ENCODE results near the gene DRAM1. TPM values are rescaled to one million over a fixed set of nuclear protein-coding genes. Genes with fewer than 3 reads are reported as not detected.

The DRAM1 gene
- total and polyA plus RNA-seq, 10 of the 15 experiments (the other 5 are each of a cell fraction or from before 2014, with no cell fraction given) = 22.4 to 91.5 (median 41.4) TPM

GRCh38 chr12:101941306-101942249, 64.2 kb downstream of the DRAM1 start:
- Histone ChIP-seq H3K4me1 (ENCODE audit: control insufficient read depth, insufficient read depth, low read length) (peaks cover 55% of the 10 kb centered on the region), H3K36me3 (ENCODE audit: control insufficient read depth in 2 of 2, insufficient read depth in 2 of 2, low read length in 1 of 2) (peaks cover 5 to 35% of the 10 kb centered on the region in 2 experiments), H3K4me2 (ENCODE audit: control insufficient read depth, insufficient read depth) (peak overlapping the region; percentile 60), H3K4me3 (peak overlapping the region; percentile 34), H3K27ac (ENCODE audit: control insufficient read depth, insufficient read depth) (peak overlapping the region; percentile 68), H3K9ac (ENCODE audit: control insufficient read depth, insufficient read depth, low read length) (no peak overlapping the region; the same call in 1 of the 2 replicates), H3K9me3 (replicated peaks; ENCODE audit: control insufficient read depth, insufficient read depth, low read length) (no peaks in the 10 kb centered on the region), H4K20me1 (ENCODE audit: control insufficient read depth, insufficient read depth) (no peaks in the 10 kb centered on the region), H2AFZ (ENCODE audit: control insufficient read depth, low read depth, low read length) (no peak overlapping the region), H3K79me2 (ENCODE audit: control insufficient read depth, insufficient read depth, low read length) (peaks cover 63% of the 10 kb centered on the region), H3K27me3 (replicated peaks in 1 of 2; ENCODE audit: control insufficient read depth in 2 of 2, insufficient read depth in 2 of 2, low read length in 1 of 2) (no peaks in the 10 kb centered on the region)
- no peak for FAIRE-seq
- peak; percentile 82 for ATAC-seq
- no TSS peak for BruUV-seq (replicated peaks)
- WGBS (ENCODE audit: insufficient coverage, insufficient replicate concordance, low lambda C conversion rate, missing lambda C conversion rate) = 73% methylated on average over 4 of the region's 4 CpGs
- CTCF ChIA-PET = interaction anchor here (0.9 to 7.9 kb wide), 24 partner anchors 10 to 870 kb away, joined by 3 to 72 read pairs (median 6); partner anchors contain the start of gene WASHC3
- POLR2A ChIA-PET = interaction anchor here (0.8 to 1.3 kb wide), 3 partner anchors 9 to 799 kb away, joined by 3 to 4 read pairs (median 3); partner anchors contain the start of gene WASHC3
- in situ Hi-C loops (cut with MboI) (loop anchor here (25.0 kb wide), 1 partner anchor 1596 kb away; no protein-coding TSS in a partner anchor), intact Hi-C loops (cut with micrococcal nuclease; ENCODE audit: unreplicated experiment) (loop anchor here (10.0 kb wide), 1 partner anchor 363 kb away; no protein-coding TSS in a partner anchor)
- DNase-seq (ENCODE audit: low read depth, low spot score) = no peak
- RAD21 ChIA-PET (ENCODE audit: unreplicated experiment) = interaction anchor here (0.6 to 7.0 kb wide), 22 partner anchors 10 to 937 kb away, joined by 3 to 36 read pairs (median 4); partner anchors contain the start of gene WASHC3
- SMC1A ChIA-PET (ENCODE audit: uncharacterized antibody, unreplicated experiment) = interaction anchor here (0.7 to 10.7 kb wide), 30 partner anchors 9 to 1607 kb away, joined by 3 to 98 read pairs (median 4); partner anchors contain the start of gene WASHC3
- no peak for TF ChIP-seq SMAD5 (IDR thresholded peaks at IDR 0.05; ENCODE audit: low read depth)
- peak; percentile 28; the same call in 1 of the 2 replicates for TF ChIP-seq NR2C1 (IDR thresholded peaks at IDR 0.05)
- TF ChIP-seq, protein P1, sequence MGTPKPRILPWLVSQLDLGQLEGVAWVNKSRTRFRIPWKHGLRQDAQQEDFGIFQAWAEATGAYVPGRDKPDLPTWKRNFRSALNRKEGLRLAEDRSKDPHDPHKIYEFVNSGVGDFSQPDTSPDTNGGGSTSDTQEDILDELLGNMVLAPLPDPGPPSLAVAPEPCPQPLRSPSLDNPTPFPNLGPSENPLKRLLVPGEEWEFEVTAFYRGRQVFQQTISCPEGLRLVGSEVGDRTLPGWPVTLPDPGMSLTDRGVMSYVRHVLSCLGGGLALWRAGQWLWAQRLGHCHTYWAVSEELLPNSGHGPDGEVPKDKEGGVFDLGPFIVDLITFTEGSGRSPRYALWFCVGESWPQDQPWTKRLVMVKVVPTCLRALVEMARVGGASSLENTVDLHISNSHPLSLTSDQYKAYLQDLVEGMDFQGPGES (IDR thresholded peaks at IDR 0.05) = no peak
- no peak for TF ChIP-seq POLR2A (IDR thresholded peaks at IDR 0.05; ENCODE audit: low read depth, low read length)
- peak; percentile 38; the same call in 1 of the 2 replicates for TF ChIP-seq NR2F1 (conservative IDR thresholded peaks at IDR 0.05)
- TF ChIP-seq ZNF687 (IDR thresholded peaks at IDR 0.05) = 0 out of 2 replicates have a peak, but pooled peaks have one; percentile 57
- TF ChIP-seq ZNF24 (IDR thresholded peaks at IDR 0.05) = peak; percentile 77
- peak; percentile 15; the same call in 1 of the 2 replicates for TF ChIP-seq RUNX3 (IDR thresholded peaks at IDR 0.05; ENCODE audit: low read length)
- no peak for TF ChIP-seq ESRRA (IDR thresholded peaks at IDR 0.05; ENCODE audit: low read length)
- TF ChIP-seq MTA2 (IDR thresholded peaks at IDR 0.05; ENCODE audit: low read depth) = peak; percentile 60
- 0 out of 4 replicates have a peak, but pooled peaks of 1 of the 2 experiments have one; percentile 13 for TF ChIP-seq BHLHE40 (IDR thresholded peaks at IDR 0.05; ENCODE audit: borderline replicate concordance in 1 of 2, low read depth in 2 of 2, low read length in 1 of 2)
- no peak for TF ChIP-seq IKZF1 (conservative IDR thresholded peaks at IDR 0.05)
- no peak for TF ChIP-seq SMAD1 (IDR thresholded peaks at IDR 0.05; ENCODE audit: low read depth, partially characterized antibody)
- TF ChIP-seq LARP7 (IDR thresholded peaks at IDR 0.05) = no peak
- TF ChIP-seq, protein P2, sequence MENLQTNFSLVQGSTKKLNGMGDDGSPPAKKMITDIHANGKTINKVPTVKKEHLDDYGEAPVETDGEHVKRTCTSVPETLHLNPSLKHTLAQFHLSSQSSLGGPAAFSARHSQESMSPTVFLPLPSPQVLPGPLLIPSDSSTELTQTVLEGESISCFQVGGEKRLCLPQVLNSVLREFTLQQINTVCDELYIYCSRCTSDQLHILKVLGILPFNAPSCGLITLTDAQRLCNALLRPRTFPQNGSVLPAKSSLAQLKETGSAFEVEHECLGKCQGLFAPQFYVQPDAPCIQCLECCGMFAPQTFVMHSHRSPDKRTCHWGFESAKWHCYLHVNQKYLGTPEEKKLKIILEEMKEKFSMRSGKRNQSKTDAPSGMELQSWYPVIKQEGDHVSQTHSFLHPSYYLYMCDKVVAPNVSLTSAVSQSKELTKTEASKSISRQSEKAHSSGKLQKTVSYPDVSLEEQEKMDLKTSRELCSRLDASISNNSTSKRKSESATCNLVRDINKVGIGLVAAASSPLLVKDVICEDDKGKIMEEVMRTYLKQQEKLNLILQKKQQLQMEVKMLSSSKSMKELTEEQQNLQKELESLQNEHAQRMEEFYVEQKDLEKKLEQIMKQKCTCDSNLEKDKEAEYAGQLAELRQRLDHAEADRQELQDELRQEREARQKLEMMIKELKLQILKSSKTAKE (IDR thresholded peaks at IDR 0.05; ENCODE audit: low read depth, poor library complexity, severe bottlenecking) = peak; percentile 55
- no peak for TF ChIP-seq HDAC6 (IDR thresholded peaks at IDR 0.05; ENCODE audit: unreplicated experiment)
